NCI-H2107 treated with DMSO at 0.1 percent for 48 hours (cell line): ENCODE results near the gene SNX5.

Experiments
- DNase-seq: peaks from one replicate; lab custom pipeline; 2025; ENCODE audit not compliant: unreplicated experiment; lab: John Stamatoyannopoulos, UW

SNX5 gene

GRCh38 chr20:17993546-17993945 lies 25.0 kb upstream of the SNX5 start:
- DNase-seq = no peak

DNA sequence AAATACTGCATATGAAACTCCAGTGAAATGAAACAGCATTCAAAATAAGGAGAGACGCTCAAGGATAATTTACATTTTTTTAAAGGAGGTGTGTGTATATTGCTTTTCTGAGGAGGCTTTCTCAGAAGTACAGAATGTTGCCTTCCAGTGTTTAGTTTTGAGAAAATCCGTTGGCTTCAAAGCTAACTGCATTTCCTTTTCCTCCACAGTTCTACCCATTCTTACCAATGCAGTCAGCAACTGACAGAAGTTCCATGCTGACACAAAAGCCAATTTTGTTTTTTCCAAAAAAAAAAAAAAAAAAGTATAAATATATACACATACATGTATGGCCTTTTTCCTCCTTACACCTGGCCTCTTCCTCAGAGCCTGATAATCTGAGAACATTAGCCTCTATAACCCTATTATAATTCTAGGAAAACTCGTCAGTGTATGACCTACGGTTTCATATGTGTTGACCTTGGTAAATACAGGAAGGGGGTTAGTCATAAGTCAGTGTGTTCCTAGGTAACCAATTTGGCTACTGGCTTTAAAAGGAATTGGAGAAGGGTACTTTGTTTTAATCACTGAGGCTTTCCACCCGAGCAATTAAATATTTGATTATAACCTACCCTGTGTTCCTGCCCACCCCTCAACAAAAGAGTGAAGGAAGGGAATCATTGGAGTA lies 24.4 kb upstream of the SNX5 start:
- DNase-seq = no peak

GRCh38 chr20:17992224-17992637 lies 23.6 kb upstream of the SNX5 start:
- DNase-seq = no peak

GRCh38 chr20:17990278-17990972 lies 21.8 kb upstream of the SNX5 start:
- no peak for DNase-seq

DNA sequence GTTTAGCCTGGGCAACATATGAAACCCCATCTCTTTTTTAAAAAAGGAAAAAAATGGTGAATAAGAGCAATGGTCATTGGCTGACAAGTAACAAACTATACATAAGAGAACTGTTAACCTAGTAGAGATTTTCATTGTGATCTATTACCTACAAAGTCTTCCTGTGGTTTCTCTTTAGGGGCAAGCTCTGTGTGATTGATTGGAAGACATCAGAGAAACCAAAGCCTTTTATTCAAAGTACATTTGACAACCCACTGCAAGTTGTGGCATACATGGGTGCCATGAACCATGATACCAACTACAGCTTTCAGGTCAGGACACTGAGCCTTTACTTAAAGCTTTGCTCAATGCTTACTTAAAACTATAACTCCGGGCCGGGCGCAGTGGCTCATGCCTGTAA lies 19.4 kb upstream of the SNX5 start:
- DNase-seq = no peak

GRCh38 chr20:17985388-17986018 lies 16.9 kb upstream of the SNX5 start:
- DNase-seq = no peak

DNA sequence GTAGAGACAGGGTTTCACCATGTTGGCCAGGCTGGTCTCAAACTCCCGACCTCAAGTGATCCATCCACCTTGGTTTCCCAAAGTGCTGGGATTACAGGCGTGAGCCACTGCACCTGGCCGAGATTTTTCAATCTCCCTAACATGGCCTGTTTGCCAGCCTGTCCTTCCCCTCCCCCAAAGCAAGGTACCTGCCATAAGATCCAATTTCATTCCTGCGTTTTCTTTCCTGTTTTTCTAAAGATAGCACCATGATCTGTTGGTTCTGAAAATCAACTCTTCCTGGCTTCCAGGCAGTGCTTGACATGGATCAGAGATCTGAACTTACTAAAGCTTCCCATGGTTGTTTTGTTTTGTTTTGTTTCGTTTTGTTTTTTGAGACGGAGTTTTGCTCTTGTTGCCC lies 7.7 kb upstream of the SNX5 start:
- DNase-seq = no peak

DNA sequence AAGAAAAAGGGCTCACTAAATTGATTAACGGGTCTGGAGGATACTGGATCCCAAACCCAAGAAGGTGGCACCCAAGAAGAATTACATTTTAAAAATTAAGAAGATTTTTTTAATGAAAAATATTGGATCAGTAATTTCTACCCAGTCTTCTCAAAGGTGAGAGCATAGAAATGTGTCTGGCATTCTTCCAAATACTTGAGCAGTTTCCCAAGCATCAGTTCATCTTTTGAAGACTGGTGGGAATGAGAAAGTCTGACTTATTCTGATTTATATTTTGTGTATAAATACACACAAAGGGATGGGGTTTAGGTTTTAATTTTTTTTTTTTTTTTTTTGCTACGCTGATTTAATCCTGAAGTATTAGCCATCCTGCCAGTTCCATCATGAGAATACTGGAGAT lies 3.5 kb upstream of the SNX5 start:
- DNase-seq = no peak

GRCh38 chr20:17971300-17972013 lies 2.9 kb upstream of the SNX5 start:
- no peak for DNase-seq

- DNase-seq = no peak
These were observed 1.4 kb upstream of the SNX5 start for GRCh38 chr20:17969884-17970409.

DNA sequence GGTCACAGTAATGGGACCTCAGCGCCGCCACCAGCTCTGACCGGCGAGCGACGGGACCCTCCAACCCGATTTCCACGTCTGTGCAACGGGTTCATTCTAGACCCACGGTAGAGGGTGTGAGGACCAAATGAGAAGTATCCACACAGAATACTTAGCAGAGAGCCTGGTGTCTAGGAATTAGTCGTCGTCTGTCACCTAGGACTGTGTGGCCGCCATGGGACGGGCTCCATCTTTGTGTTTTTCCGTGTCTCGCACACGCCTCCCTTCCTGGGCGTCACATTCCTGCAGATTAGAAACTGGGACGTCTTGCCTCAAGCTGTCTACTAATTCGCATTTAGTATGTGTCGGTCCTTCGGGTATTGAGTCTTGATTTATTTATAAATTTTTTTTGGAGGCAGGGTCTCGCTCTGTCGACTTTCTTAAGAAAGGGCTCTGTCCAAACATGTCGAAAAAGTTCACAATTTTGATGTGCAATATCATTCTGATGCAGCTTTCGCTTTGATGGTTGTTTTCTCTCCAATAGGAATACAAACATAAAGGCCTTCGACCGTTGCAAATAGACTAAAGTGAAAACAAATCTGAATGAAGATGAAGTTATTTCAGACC lies 787 bp upstream of the SNX5 start:
- DNase-seq = no peak

DNA sequence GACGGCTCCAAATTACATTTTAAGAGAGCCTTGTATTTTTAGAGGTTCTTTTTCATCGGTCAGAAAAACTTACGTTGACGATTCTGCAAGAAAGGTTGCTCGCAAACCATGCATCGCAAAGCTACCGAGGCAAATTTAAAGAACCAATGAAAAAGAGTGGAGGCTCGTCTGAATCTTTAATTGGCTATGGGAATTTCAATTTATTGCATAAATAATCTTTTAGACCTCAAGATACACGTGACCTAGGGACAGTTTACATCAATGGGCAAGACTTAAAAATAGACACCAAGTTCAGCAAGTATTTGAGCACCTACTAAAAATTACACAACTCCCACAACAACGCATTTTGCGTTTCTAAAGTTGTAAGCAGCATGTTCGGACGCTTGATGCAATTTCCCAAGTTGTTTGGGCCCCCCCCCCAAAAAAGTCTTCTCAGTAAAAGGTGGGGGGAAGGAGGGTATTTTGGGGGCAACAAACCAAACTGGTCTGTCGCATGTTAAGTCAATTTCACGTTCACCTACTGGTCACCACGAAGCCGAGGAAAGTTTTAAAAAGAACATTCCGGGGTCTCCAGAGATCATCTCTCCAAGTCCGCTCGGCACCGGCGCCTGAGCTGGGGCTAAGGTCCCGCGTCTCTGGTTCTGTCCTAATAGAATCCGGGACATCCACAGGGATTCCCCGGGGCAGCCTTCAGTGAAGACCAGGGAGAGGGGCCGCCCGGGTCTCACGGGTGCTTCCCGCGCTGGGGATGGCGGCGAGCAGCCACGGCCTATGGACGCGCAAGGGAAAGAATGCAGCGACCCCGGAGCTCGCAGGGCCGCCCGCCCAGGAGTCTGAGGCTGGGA lies 851 bp downstream of the SNX5 start:
- no peak for DNase-seq

DNA sequence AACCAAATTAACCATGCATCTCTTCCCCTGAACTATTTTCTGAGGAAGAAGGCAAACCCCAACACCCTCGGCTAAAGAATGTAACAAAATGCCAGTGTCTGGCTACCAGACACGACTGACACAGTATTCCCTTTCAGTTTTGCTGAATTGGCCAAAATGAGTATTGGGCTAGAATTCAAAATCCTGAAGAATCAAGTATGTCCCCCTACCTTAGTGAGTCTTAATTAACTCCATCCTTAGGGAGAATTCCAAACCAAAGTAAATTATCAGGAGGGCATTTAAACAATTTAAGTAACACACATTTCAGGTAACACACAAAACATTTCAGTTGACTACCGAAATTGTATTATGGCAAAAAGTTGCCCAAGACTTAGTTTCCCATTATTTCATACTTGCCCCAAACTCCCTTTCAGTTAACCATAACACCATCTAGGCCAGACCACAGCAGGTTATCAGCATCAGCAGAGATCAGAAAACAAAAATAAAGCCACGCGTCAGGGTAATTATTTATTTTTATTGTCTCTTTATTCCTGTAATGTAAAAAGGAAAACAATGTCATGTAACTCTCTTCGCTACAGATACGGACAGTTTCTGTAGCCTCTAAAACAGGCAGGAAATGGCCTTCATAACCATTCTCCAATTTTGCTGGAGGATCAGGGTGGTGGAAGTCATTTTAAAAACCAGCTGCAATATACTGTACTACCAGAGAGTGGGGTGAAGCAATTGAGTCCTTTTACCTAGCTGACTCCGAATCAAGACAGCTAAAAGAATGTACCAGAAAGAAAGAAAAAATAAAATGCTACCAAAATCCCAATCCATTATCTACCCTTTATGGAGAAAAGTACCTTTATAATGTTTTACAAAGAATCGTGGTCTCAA lies 1.9 kb downstream of the SNX5 start:
- DNase-seq = no peak

DNA sequence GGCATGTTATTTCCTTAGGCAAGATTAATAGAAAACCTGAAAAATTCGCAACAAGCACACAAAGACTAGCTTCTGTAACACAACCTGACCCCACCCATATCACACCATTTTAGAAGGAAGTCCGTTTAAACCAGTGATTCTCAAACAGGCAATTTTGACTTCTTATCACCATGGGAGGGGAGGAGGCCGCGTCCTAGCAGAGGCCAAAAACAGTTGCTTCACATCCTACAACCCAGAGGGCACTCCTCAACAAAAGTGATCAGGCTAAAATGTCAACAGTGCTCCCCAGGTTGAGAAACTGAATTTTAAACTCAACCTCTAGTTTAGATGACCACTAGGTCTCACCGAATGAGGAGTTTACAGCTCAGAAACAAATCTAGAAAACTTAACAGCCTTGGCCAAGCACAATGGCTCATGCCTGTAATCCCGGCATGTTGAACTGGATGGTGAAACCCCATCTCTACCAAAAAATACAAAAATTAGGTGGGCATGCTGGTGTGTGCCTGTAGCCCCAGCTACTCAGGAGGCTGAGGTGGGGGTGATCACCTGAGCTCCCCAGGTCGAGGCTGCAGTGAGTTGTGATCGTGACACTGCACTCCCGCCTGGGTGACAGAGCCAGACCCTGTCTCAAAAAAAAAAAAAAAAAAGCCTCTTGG lies 3.4 kb downstream of the SNX5 start:
- no peak for DNase-seq

- DNase-seq = no peak
These were observed 4.0 kb downstream of the SNX5 start for GRCh38 chr20:17964632-17965031.

- no peak for DNase-seq
These were observed 4.5 kb downstream of the SNX5 start for GRCh38 chr20:17964073-17964472.

GRCh38 chr20:17963114-17963897 lies 5.3 kb downstream of the SNX5 start:
- no peak for DNase-seq

GRCh38 chr20:17961587-17961940 lies 7.0 kb downstream of the SNX5 start:
- no peak for DNase-seq
